Muscle of arm (tissue), 12 donors: Measurements from ENCODE around the gene TMEM176A. TPM values are rescaled to one million over a fixed set of nuclear protein-coding genes. Genes with fewer than 3 reads are reported as not detected.
A peak's percentile ranks its signal among the peaks of the same experiment; 100 is the strongest.

Experiments
- DNase-seq: peaks from one replicate; pipeline ENCODE4 v3.0.0-alpha.2; 2013
- polyA plus RNA-seq, 12 donors: library from polyadenylated mRNA; unstranded; fragments of 120-200 nt; gene quantifications; one replicate each; pipeline ENCODE4 v1.2.1, GENCODE V29; 2013; ENCODE audit not compliant: insufficient read length in 12 of 12

The TMEM176A gene
- polyA plus RNA-seq, 12 donors, result 8.3 to 27.0 (median 12.8) TPM; not detected in 1

GRCh38 chr7:150784954-150785353, 15.6 kb upstream of the TMEM176A start:
- DNase-seq, result no peak

DNA sequence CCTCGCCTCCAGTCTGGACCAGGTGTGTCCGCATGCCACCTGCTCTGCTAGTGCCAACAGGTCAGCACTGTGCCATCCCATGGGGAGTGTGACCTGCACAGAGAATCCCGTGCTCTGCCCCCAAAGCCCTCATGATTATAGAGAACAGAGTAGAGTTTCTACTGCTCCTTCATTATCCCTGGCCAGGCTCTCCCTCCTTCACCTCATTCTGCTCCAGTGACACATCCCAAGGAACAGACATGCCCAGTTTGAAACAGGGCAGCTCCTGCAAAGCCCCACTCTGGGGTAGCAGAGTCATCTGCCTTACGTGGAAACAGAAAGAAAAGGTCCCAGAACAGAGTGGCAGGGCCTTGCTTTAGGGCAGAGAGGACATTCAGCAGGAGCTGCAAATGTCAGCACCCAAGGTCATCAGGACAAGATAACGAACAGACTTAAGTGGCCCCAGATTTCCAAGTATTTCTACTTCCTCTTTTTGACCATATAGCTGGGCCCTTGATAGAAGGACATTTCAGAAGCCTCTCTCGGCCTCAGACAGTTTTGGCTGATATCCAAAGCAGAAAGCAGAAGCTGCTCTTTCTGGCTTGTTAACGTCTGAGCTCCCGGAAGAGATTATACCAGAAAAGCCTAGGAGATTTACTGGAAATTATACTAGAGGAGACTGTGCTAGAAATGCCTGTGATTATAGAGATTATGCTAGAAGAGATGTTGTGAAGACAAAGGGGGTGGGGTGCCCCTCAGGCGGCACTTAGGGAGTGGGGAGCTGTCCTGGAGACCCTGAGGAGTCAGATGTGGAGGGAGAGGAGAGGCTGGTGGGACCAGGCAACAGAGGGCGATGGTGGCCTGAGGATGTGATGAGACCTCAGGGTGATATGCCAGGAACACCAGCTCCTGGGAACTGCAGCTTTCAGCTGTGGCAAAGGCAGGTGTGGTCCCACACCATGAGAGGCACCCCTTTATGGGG, 13.0 kb upstream of the TMEM176A start:
- peak; percentile 69 for DNase-seq

DNA sequence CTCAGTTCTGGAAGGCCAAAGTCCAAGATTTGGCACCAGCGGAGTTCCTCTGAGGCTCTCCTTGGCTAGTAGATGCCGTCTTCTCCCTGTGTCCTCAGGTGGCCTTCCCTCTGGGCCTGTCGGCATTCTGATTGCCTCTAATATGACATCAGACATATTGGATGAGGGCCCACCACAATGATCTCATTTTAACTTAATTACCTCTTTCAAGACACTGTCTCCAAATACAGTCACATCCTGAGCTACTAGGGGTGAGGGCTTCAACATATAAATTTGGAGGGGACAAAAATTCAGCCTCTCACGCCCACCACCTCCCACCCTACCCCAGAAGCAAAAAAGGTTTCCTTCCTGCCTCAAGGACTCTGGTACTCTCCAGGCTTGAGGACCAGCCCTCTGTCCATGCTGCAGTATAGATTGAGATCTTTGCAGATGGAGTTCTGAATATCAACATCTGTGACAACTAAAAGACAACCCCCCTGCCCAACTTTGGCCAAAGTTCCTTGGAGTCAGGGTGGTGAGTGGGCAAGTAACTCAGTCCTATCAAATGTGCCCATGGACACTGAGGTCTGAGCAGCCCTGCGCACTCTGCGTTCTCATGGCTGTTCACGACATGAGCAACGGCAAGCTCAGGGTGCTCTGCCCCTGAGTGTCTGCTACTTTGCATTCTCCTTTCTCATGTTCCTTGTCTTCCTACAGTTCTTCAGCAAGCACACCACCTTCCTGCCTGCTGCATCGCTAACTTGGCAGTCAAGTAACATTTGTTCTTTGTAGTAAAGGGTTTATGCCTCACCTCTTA, 11.9 kb upstream of the TMEM176A start:
- DNase-seq, result peak; percentile 62

- no peak for DNase-seq
These were observed 10.0 kb upstream of the TMEM176A start for GRCh38 chr7:150790416-150791075.

- no peak for DNase-seq
These were observed 9.3 kb upstream of the TMEM176A start for GRCh38 chr7:150791304-150791703.

DNA sequence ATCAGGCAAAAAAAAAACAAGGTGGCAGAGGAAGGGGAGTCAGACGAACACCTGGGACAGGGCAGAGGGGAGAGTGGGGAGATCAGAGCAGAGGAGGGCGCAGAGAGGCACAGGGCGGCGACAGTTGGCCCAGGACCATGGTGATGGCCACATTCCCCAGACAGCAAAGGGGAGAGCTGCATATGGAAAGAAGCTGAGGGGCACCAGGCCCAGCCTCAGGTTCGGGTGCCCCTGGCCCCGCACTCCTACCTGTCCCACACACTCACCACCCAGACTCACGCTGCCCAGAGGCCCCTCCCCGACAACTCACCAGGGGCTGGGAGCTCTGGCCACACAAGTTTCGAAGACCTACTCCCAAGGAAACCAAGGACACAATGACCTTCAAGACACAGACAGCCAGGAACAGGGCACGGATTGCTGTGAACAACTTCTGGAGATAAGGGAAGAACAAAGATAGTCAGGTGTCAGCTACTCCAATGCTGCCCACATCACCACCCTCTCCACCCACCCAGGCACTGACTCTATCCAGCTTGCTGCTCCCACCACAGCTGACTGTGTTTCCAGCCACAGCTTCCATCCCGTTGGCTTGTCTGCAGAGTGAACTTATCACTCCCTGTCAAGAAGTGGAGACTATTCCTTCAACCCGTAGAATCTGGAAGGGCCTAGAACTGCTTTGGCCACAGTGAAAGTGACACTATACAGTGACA, 8.7 kb upstream of the TMEM176A start:
- DNase-seq, result no peak

DNA sequence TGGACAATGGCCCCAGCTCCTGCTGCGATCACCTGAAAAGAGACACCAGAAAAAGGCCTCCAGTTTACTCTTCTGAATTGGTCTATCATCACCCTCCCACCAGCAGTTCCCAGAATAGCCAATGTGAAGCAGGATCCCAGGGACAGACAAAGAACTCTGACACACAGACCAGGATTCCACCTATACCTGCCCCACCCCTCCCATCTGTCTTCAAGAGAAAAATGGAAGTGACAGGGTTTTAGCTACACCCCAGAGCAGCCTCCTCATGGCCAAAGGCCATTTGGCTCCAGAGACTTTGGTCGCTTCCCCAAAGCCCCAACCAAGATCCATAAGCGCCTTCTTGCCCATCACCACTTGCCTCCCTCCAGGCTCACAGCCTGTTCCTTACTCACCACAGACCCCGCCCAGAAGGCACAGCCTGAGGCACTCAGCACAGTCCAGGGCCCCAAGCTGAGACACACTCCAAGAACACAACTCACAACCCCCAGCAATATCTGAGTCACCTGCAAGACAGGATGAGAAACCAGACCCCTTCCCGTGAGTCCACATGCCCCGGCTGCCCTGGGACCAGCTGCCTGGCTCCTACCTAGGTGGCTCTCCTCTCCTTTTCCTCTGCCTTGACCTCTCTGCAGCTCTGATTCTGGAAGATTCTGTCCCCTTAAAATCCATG, 6.9 kb upstream of the TMEM176A start:
- DNase-seq, result no peak

GRCh38 chr7:150797661-150798060, 2.9 kb upstream of the TMEM176A start:
- no peak for DNase-seq

DNA sequence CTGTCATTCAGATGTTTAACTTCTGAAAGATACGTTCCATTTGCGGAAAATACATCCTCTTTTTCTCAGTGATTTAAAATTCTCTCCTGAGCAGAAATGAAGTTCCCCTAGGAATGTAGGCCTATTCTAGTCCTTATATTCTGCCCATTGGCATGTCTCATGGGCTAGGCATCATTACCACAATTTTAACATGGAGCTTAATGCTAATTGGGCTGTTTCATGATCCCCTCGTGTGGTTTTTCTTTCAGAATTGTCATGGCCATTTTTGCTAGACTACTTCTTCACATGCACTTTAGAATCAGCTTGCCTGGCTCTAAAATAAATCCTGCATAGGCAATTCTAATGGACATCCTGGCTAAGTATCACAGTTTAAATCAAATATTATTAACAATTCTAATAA, 1.4 kb upstream of the TMEM176A start:
- DNase-seq, result no peak

GRCh38 chr7:150799741-150800580, 608 bp upstream of the TMEM176A start, which contains the start of gene TMEM176B:
Gene TMEM176B (minus strand): TSS chr7:150800364. CDS start chr7:150796569, 3,795 bp downstream.
- peak; percentile 59 for DNase-seq

GRCh38 chr7:150801242-150801945, 825 bp downstream of the TMEM176A start:
- no peak for DNase-seq

GRCh38 chr7:150801946-150802771, 1.6 kb downstream of the TMEM176A start:
- no peak for DNase-seq

- no peak for DNase-seq
These were observed 2.7 kb downstream of the TMEM176A start for GRCh38 chr7:150803161-150803860.

- no peak for DNase-seq
These were observed 4.2 kb downstream of the TMEM176A start for GRCh38 chr7:150804802-150805201.

DNA sequence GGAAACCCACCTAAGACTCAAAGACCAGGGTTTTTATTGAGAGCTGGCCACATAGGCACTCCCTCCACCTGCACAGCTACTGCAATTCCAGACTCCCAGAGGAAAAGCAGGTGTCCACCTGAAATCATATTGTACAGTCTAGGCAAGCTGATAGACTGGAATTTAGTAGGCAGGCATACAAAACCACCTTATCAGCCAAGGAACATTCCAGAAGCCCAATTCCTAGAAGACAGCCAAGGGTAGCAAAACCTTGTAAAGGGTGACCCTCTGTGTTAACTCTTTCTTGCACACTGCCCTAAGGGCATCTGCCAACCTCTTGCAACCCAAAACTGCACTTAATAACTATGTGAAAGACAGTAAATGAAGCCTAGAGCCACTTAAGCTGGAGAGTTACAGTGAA, 5.3 kb downstream of the TMEM176A start:
- DNase-seq, result no peak

GRCh38 chr7:150806454-150806853, 5.9 kb downstream of the TMEM176A start:
- no peak for DNase-seq

DNA sequence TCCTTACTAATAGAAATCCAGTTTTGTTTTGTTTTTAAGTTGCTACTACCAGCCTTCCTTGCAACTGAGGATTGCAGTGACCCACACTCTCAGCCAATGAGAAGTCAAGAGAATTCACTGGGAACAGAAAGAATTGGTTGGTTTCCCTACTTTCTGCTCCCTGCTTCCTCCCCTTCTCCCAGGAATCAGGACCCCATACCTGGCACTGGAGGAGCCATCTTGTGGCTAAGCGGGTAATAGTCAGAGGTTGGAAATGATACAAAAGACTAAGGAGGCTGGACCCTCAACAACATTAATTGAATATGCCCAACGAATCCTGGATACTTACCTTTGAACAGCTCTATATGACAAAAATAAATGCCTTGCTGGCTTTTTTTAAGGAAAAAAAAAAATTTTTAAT, 6.3 kb downstream of the TMEM176A start:
- no peak for DNase-seq
